Activated CD8-positive, alpha-beta memory T cell treated with anti-CD3 and anti-CD28 coated beads, Interleukin-2, amount 50 U/mL, for 48 hours (primary cell): ENCODE results near the gene INA.

Experiments
- DNase-seq: peaks from one replicate; pipeline ENCODE4 v3.0.0-alpha.2; 2020

The INA gene

GRCh38 chr10:103276251-103276895 lies 565 bp upstream of the INA start:
- DNase-seq = no peak

GRCh38 chr10:103277713-103278536 lies 987 bp downstream of the INA start:
- DNase-seq = no peak

GRCh38 chr10:103278537-103278823 lies 1.5 kb downstream of the INA start:
- no peak for DNase-seq

DNA sequence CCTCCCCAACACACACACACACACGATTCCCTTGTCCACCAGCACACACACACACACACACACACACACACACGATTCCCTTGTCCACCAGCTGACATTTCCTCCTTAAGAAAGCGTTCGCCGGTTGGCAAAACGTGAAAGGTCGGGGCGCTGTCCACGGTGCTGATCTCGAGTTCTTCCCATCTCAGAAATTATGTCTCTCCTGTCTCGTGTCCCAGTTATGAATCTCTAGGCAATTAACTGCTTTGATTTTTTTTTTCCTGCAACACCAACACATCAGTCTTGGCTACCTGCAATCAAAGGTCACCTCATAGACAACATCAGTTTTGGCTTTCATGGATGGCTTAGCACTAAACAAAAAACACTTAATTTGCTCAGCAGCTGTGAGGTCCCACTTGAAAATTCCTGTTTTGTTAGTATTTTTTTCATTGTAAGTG lies 1.9 kb downstream of the INA start:
- peak; percentile 81 for DNase-seq

- no peak for DNase-seq
Observed at GRCh38 chr10:103280031-103280430, 3.1 kb downstream of the INA start.

GRCh38 chr10:103280506-103280905 lies 3.6 kb downstream of the INA start:
- DNase-seq = no peak

DNA sequence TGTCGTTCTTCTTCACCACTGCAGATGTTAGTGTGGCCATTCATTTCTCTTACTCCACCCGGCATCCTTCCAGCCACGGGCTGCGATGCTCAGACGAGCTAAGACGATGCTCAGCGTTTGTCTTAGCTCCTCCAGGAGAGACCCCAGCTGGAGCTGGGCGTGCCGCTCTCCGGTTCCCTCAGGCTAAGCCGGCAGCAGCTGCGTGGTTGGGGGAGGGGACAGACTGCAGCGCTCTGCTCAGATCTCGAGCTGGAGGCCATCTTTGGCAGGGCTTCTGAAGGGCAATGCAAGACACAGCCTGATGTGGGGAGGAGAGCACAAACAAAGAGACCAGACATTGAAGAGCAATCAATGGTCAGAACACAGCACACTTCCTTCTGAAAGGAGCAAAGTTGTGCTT lies 4.8 kb downstream of the INA start:
- DNase-seq = no peak

GRCh38 chr10:103282961-103283360 lies 6.0 kb downstream of the INA start:
- DNase-seq = no peak

DNA sequence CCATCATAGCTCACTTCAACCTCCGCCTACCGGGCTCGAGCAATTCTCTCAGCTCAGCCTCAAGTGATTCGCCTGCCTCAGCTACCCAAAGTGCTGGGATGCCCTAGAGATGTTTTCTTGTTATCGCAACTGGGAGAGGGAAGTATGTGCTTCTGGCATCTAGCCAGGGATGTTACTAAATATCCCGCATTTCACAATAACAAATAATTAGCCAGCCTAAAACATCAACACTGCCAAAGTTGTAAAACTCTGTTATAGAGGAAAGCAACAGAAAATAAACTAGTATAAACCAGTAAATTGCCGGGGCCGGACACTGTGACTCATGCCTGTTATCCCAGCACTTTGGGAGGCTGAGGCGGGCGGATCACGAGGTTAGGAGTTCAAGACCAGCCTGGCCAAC lies 7.2 kb downstream of the INA start:
- no peak for DNase-seq

GRCh38 chr10:103287992-103288391 lies 11.1 kb downstream of the INA start:
- no peak for DNase-seq

GRCh38 chr10:103291588-103291987 lies 14.7 kb downstream of the INA start:
- DNase-seq = no peak

- no peak for DNase-seq
Observed at GRCh38 chr10:103295374-103296015, 18.6 kb downstream of the INA start.

GRCh38 chr10:103307594-103307993 lies 30.7 kb downstream of the INA start:
- DNase-seq = no peak

GRCh38 chr10:103310197-103310596 lies 33.3 kb downstream of the INA start:
- DNase-seq = no peak

DNA sequence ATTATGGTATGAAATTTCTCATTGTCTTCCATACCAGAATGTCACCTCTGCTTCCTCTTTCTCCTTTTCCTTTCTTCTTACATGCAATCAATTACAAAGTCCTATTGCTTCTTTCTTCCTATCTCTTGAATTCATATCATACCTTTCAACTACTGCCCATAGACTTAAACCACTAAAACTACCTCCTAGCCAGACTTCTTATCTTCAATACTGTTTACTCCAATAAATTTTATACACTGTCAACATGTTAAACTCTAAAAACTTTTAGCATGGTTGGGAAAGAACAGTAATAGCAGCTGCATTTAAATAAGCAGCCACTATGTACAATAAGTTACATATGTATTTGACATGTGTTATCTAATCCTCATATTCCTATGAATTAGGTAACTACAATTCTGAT lies 39.1 kb downstream of the INA start:
- DNase-seq = no peak

GRCh38 chr10:103327906-103328305 lies 51.0 kb downstream of the INA start:
- no peak for DNase-seq

DNA sequence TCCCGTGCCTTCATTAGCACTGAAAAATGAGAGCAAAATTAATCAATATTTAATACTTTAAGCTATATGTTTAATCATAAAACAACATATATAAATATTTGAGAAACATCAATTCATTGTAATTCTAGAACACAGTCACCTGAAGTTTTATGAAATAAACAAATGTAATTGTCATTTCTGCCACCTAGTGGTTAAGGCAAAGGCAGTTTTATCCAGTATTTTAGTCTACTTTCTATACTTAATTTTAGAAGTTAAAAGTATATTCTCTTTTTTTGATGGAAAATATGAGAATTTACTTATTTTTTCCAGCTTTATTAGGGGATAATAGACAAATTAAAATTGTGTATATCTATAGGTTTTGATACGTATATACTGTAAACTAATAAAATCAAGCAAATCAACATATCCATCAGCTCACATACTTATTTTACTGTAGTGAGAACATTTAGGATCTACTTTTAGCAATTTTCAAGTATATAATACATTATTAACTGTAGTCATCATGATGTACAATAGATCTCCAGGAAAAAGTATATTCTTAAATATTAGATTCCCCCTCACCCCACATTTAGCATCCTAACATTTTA lies 57.1 kb downstream of the INA start:
- DNase-seq = no peak

GRCh38 chr10:103334567-103334966 lies 57.6 kb downstream of the INA start:
- DNase-seq = no peak

GRCh38 chr10:103336370-103336769 lies 59.4 kb downstream of the INA start:
- no peak for DNase-seq
